ENCODE measurements around the gene MT1F. TPM values are rescaled to one million over a fixed set of nuclear protein-coding genes. Genes with fewer than 3 reads are reported as not detected.
"Not testable (repeated sequence)": the region's sequence is repeated elsewhere in the genome, so short reads cannot be mapped to it uniquely, and the experiment has no call there.

The MT1F gene
- total and polyA plus RNA-seq, 2 donors from 2014 or later = 53.3 to 312 TPM

GRCh38 chr16:56672761-56673536, 15.2 kb downstream of the MT1F start:
- DNase-seq = no peak
- H3K27me3 ChIP-seq (ENCODE audit: control insufficient read depth, insufficient read depth, low read length) = peaks cover 50% of the 10 kb centered on the region
- no peaks in the 10 kb centered on the region for H3K36me3 ChIP-seq (ENCODE audit: control insufficient read depth in 2 of 3, insufficient read depth in 3 of 3, low read length in 3 of 3)
- no peak overlapping the region for H3K27ac ChIP-seq (ENCODE audit: low read depth in 2 of 2, low read length in 2 of 2)
- H3K9ac ChIP-seq (ENCODE audit: low read length in 3 of 3) = no peak overlapping the region
- TF ChIP-seq CTCF (IDR thresholded peaks at IDR 0.05; ENCODE audit: borderline replicate concordance, extremely low read depth, insufficient read depth) = no peak
- intact Hi-C loops (cut with DNase I) = no loop called here
- no peaks in the 10 kb centered on the region for H3K9me3 ChIP-seq (ENCODE audit: control insufficient read depth in 2 of 3, insufficient read depth in 1 of 3, low read length in 3 of 3)
- no peak overlapping the region for H3K4me3 ChIP-seq (ENCODE audit: low read length in 3 of 3)
- H3K4me1 ChIP-seq (ENCODE audit: control insufficient read depth in 2 of 3, insufficient read depth in 2 of 3, low read depth in 1 of 3, low read length in 3 of 3) = peaks cover 0 to 8% (median 0%) of the 10 kb centered on the region in 3 donors
- FAIRE-seq = no peak

- no peaks in the 10 kb centered on the region for H3K36me3 ChIP-seq (ENCODE audit: control insufficient read depth in 2 of 3, insufficient read depth in 3 of 3, low read length in 3 of 3)
- FAIRE-seq (no peak), DNase-seq (peak in 3 of 5 donors; percentile 42 to 60 (median 49))
- H3K27me3 ChIP-seq (ENCODE audit: control insufficient read depth, insufficient read depth, low read length) = peaks cover 41% of the 10 kb centered on the region
- TF ChIP-seq CTCF (IDR thresholded peaks at IDR 0.05; ENCODE audit: borderline replicate concordance, extremely low read depth, insufficient read depth) = peak; percentile 47
- H3K4me3 ChIP-seq (ENCODE audit: low read length in 3 of 3) = no peak overlapping the region
- H3K27ac ChIP-seq (ENCODE audit: low read depth in 2 of 2, low read length in 2 of 2) = no peak overlapping the region
- no peak overlapping the region for H3K9ac ChIP-seq (ENCODE audit: low read length in 3 of 3)
- intact Hi-C loops (cut with DNase I) = no loop called here
- H3K9me3 ChIP-seq (ENCODE audit: control insufficient read depth in 2 of 3, insufficient read depth in 1 of 3, low read length in 3 of 3) = no peaks in the 10 kb centered on the region
- peaks cover 0 to 3% (median 0%) of the 10 kb centered on the region in 3 donors for H3K4me1 ChIP-seq (ENCODE audit: control insufficient read depth in 2 of 3, insufficient read depth in 2 of 3, low read depth in 1 of 3, low read length in 3 of 3)
Observed at GRCh38 chr16:56673921-56674320, 16.2 kb downstream of the MT1F start.

GRCh38 chr16:56674570-56674969, 16.8 kb downstream of the MT1F start:
- H3K27ac ChIP-seq (ENCODE audit: low read depth in 2 of 2, low read length in 2 of 2); DNase-seq; intact Hi-C loops (cut with DNase I); H3K4me1 ChIP-seq (ENCODE audit: control insufficient read depth in 2 of 3, insufficient read depth in 2 of 3, low read depth in 1 of 3, low read length in 3 of 3); H3K36me3 ChIP-seq (ENCODE audit: control insufficient read depth in 2 of 3, insufficient read depth in 3 of 3, low read length in 3 of 3); H3K9me3 ChIP-seq (ENCODE audit: control insufficient read depth in 2 of 3, insufficient read depth in 1 of 3, low read length in 3 of 3); FAIRE-seq; H3K4me3 ChIP-seq (ENCODE audit: low read length in 3 of 3); H3K9ac ChIP-seq (ENCODE audit: low read length in 3 of 3): not testable (repeated sequence)
- H3K27me3 ChIP-seq (ENCODE audit: control insufficient read depth, insufficient read depth, low read length) = peaks cover 37% of the 10 kb centered on the region

GRCh38 chr16:56675685-56676210, 18.0 kb downstream of the MT1F start:
- FAIRE-seq = no peak
- peak in 1 of 5 donors; percentile 44 for DNase-seq
- H3K9ac ChIP-seq (ENCODE audit: low read length in 3 of 3) = no peak overlapping the region
- peak overlapping the region in 2 of 3 donors; percentile 36 to 56 for H3K4me3 ChIP-seq (ENCODE audit: low read length in 3 of 3)
- no peak overlapping the region for H3K27ac ChIP-seq (ENCODE audit: low read depth in 2 of 2, low read length in 2 of 2)
- no peaks in the 10 kb centered on the region for H3K9me3 ChIP-seq (ENCODE audit: control insufficient read depth in 2 of 3, insufficient read depth in 1 of 3, low read length in 3 of 3)
- H3K27me3 ChIP-seq (ENCODE audit: control insufficient read depth, insufficient read depth, low read length) = peaks cover 27% of the 10 kb centered on the region
- TF ChIP-seq CTCF (IDR thresholded peaks at IDR 0.05; ENCODE audit: borderline replicate concordance, extremely low read depth, insufficient read depth) = no peak
- intact Hi-C loops (cut with DNase I) = no loop called here
- no peaks in the 10 kb centered on the region for H3K4me1 ChIP-seq (ENCODE audit: control insufficient read depth in 2 of 3, insufficient read depth in 2 of 3, low read depth in 1 of 3, low read length in 3 of 3)
- no peaks in the 10 kb centered on the region for H3K36me3 ChIP-seq (ENCODE audit: control insufficient read depth in 2 of 3, insufficient read depth in 3 of 3, low read length in 3 of 3)
